ENCODE measurements around the gene CFD. TPM values are rescaled to one million over a fixed set of nuclear protein-coding genes. Genes with fewer than 3 reads are reported as not detected.
"Not testable (repeated sequence)": the region's sequence is repeated elsewhere in the genome, so short reads cannot be mapped to it uniquely, and the experiment has no call there.

CFD gene
- total RNA-seq, 2 donors from 2014 or later, result 0.38 to 1.1 TPM

GRCh38 chr19:845707-846521 lies 13.6 kb upstream of the CFD start:
- Mint-ChIP-seq H3K27ac (no peak overlapping the region), H3K36me3 (ENCODE audit: low read depth) (no peaks in the 10 kb centered on the region), H3K4me1 (no peaks in the 10 kb centered on the region), H3K9me3 (no peaks in the 10 kb centered on the region), H3K4me3 (no peak overlapping the region), H3K27me3 (ENCODE audit: insufficient read depth) (peaks cover 49% of the 10 kb centered on the region)
- 87 to 90% methylated on average over 17 to 37 of the region's 37 CpGs for WGBS, 2 experiments (ENCODE audit: insufficient coverage in 1 of 2, insufficient read length in 1 of 2)
- TF ChIP-seq CTCF (conservative IDR thresholded peaks at IDR 0.05), result no peak
- Histone ChIP-seq H3K4me3 (ENCODE audit: low read length) (no peak overlapping the region), H3K27me3 (ENCODE audit: control insufficient read depth, insufficient read depth, low read length, poor library complexity, severe bottlenecking) (peaks cover 31% of the 10 kb centered on the region), H3K9ac (ENCODE audit: extremely low read depth, low read length, poor library complexity, severe bottlenecking) (no peak overlapping the region), H3K36me3 (ENCODE audit: control insufficient read depth, insufficient read depth, low read length) (no peaks in the 10 kb centered on the region), H3K9me3 (ENCODE audit: control insufficient read depth, low read length) (no peaks in the 10 kb centered on the region), H3K27ac (ENCODE audit: low read depth, low read length) (no peak overlapping the region), H3K4me1 (ENCODE audit: control insufficient read depth, insufficient read depth, low read length) (no peaks in the 10 kb centered on the region)
- DNase-seq, result no peak

GRCh38 chr19:848386-848921 lies 11.0 kb upstream of the CFD start:
- DNase-seq, result no peak
- Mint-ChIP-seq H3K27me3 (ENCODE audit: insufficient read depth) (peaks cover 28% of the 10 kb centered on the region), H3K36me3 (ENCODE audit: low read depth) (no peaks in the 10 kb centered on the region), H3K9me3 (no peaks in the 10 kb centered on the region), H3K27ac (no peak overlapping the region), H3K4me3 (no peak overlapping the region), H3K4me1 (no peaks in the 10 kb centered on the region)
- Histone ChIP-seq H3K9me3 (ENCODE audit: control insufficient read depth, low read length) (no peaks in the 10 kb centered on the region), H3K4me3 (ENCODE audit: low read length) (no peak overlapping the region), H3K27me3 (ENCODE audit: control insufficient read depth, insufficient read depth, low read length, poor library complexity, severe bottlenecking) (peaks cover 15% of the 10 kb centered on the region), H3K4me1 (ENCODE audit: control insufficient read depth, insufficient read depth, low read length) (no peaks in the 10 kb centered on the region), H3K27ac (ENCODE audit: low read depth, low read length) (no peak overlapping the region), H3K9ac (ENCODE audit: extremely low read depth, low read length, poor library complexity, severe bottlenecking) (no peak overlapping the region), H3K36me3 (ENCODE audit: control insufficient read depth, insufficient read depth, low read length) (no peaks in the 10 kb centered on the region)
- WGBS, 2 experiments (ENCODE audit: insufficient coverage in 1 of 2, insufficient read length in 1 of 2), result 67 to 75% methylated on average over 10 to 12 of the region's 12 CpGs
- no peak for TF ChIP-seq CTCF (conservative IDR thresholded peaks at IDR 0.05)

GRCh38 chr19:849195-849594 lies 10.3 kb upstream of the CFD start:
- H3K9me3 ChIP-seq (ENCODE audit: control insufficient read depth, low read length); H3K9ac ChIP-seq (ENCODE audit: extremely low read depth, low read length, poor library complexity, severe bottlenecking); DNase-seq; H3K4me1 ChIP-seq (ENCODE audit: control insufficient read depth, insufficient read depth, low read length); H3K9me3 Mint-ChIP-seq; H3K4me3 Mint-ChIP-seq; H3K4me3 ChIP-seq (ENCODE audit: low read length); H3K27ac Mint-ChIP-seq; H3K36me3 ChIP-seq (ENCODE audit: control insufficient read depth, insufficient read depth, low read length); H3K27ac ChIP-seq (ENCODE audit: low read depth, low read length); H3K27me3 ChIP-seq (ENCODE audit: control insufficient read depth, insufficient read depth, low read length, poor library complexity, severe bottlenecking); H3K36me3 Mint-ChIP-seq (ENCODE audit: low read depth); H3K4me1 Mint-ChIP-seq: not testable (repeated sequence)
- peaks cover 22% of the 10 kb centered on the region for H3K27me3 Mint-ChIP-seq (ENCODE audit: insufficient read depth)
- 81 to 90% methylated on average over 6 to 8 of the region's 8 CpGs for WGBS, 2 experiments (ENCODE audit: insufficient coverage in 1 of 2, insufficient read length in 1 of 2)
